Neural cell (in vitro differentiated cells): Measurements from ENCODE around the gene LMAN2L. TPM values are rescaled to one million over a fixed set of nuclear protein-coding genes. Genes with fewer than 3 reads are reported as not detected.

Experiments used
- H2AFZ ChIP-seq: fragments of 200-600, 300-800 bp; sonication (generic), shearing (Covaris generic); 2 replicates; pipeline ENCODE4 v1.6.0; 2014; ENCODE audit warnings: low read depth, mild to moderate bottlenecking, antibody characterized with exemption, low read length, moderate library complexity
- H3F3A ChIP-seq: fragments of 200-600 bp; shearing (Covaris generic); 2 replicates; pipeline ENCODE4 v1.6.1; 2016; ENCODE audit warnings: mild to moderate bottlenecking, moderate library complexity, mixed read lengths, antibody characterized with exemption, low read length; ENCODE audit not compliant: insufficient read depth, poor library complexity, severe bottlenecking
- H3K27ac ChIP-seq: fragments of 200-600, 300-800 bp; sonication (generic), shearing (Covaris generic); 2 replicates; pipeline ENCODE4 v1.5.1; 2014; ENCODE audit warnings: mild to moderate bottlenecking, low read length, moderate library complexity
- H3K27me3 ChIP-seq: fragments of 300-800, 200-600 bp; sonication (generic), shearing (Covaris generic); 2 replicates; pipeline ENCODE4 v1.6.0; 2014; ENCODE audit warnings: mild to moderate bottlenecking, low read depth, low read length, moderate library complexity; ENCODE audit not compliant: insufficient read depth
- H3K36me3 ChIP-seq: fragments of 300-800, 200-600 bp; sonication (generic), shearing (Covaris generic); 2 replicates; pipeline ENCODE4 v1.5.1; 2014; ENCODE audit warnings: mild to moderate bottlenecking, antibody characterized with exemption, low read length, moderate library complexity; ENCODE audit not compliant: insufficient read depth
- H3K4me2 ChIP-seq: fragments of 300-800, 200-600 bp; sonication (generic), shearing (Covaris generic); 2 replicates; pipeline ENCODE4 v1.6.0; 2014; ENCODE audit warnings: mild to moderate bottlenecking, low read length
- H3K4me3 ChIP-seq: fragments of 300-800, 200-600 bp; sonication (generic), shearing (Covaris generic); 2 replicates; pipeline ENCODE4 v1.5.1; 2014; ENCODE audit warnings: mild to moderate bottlenecking, low read length, moderate library complexity
- H3K79me2 ChIP-seq: fragments of 200-600 bp; shearing (Covaris generic); replicated peaks from 2 replicates; pipeline ENCODE4 v1.6.0; 2014; ENCODE audit warnings: mild to moderate bottlenecking, low read length, moderate library complexity; ENCODE audit not compliant: insufficient read depth
- H3K9ac ChIP-seq: fragments of 300-800, 200-600 bp; sonication (generic), shearing (Covaris generic); 2 replicates; pipeline ENCODE4 v1.6.1; 2016; ENCODE audit warnings: mild to moderate bottlenecking, low read length, mixed read lengths
- H3K9me2 ChIP-seq: fragments of 200-600 bp; shearing (Covaris generic); 2 replicates; pipeline ENCODE4 v1.6.1; 2016; ENCODE audit warnings: mild to moderate bottlenecking, low read length, mixed read lengths; ENCODE audit not compliant: insufficient read depth
- H3K9me3 ChIP-seq: fragments of 200-600, 300-800 bp; sonication (generic), shearing (Covaris generic); 2 replicates; pipeline ENCODE4 v1.6.1; 2016; ENCODE audit warnings: mild to moderate bottlenecking, mixed run types, low read length, moderate library complexity, mixed read lengths
- H4K20me1 ChIP-seq: fragments of 200-600 bp; shearing (Covaris generic); 2 replicates; pipeline ENCODE4 v1.6.1; 2016; ENCODE audit warnings: mild to moderate bottlenecking, mixed run types; ENCODE audit not compliant: insufficient read depth
- CTCF ChIP-seq: fragments of 450-650 bp; IDR thresholded peaks from 2 replicates; pipeline ENCODE4 v1.5.1; 2014; ENCODE audit warnings: antibody characterized with exemption, mild to moderate bottlenecking, moderate library complexity; ENCODE audit not compliant: poor library complexity, severe bottlenecking
- EP300 ChIP-seq: fragments of 450-650 bp; conservative IDR thresholded peaks from 2 replicates; pipeline ENCODE4 v1.6.1; 2014; ENCODE audit warnings: antibody characterized with exemption, mild to moderate bottlenecking, moderate library complexity; ENCODE audit not compliant: poor library complexity, severe bottlenecking
- EZH2 ChIP-seq: fragments of 200-600, 300-800 bp; shearing (Covaris generic), sonication (generic); IDR thresholded peaks from 2 replicates; pipeline ENCODE4 v1.6.1; 2014; ENCODE audit warnings: antibody characterized with exemption, low read length, borderline replicate concordance, mild to moderate bottlenecking; ENCODE audit not compliant: insufficient read depth, poor library complexity, severe bottlenecking
- MXI1 ChIP-seq: fragments of 450-650 bp; conservative IDR thresholded peaks from 2 replicates; pipeline ENCODE4 v1.6.1; 2014; ENCODE audit warnings: antibody characterized with exemption, mild to moderate bottlenecking; ENCODE audit not compliant: poor library complexity, severe bottlenecking
- POLR2AphosphoS5 ChIP-seq: IDR thresholded peaks from 2 replicates; pipeline ENCODE4 v1.6.1; 2012
- RAD21 ChIP-seq: fragments of 450-650 bp; conservative IDR thresholded peaks from 2 replicates; pipeline ENCODE4 v1.6.1; 2014; ENCODE audit warnings: antibody characterized with exemption, mild to moderate bottlenecking, moderate library complexity
- REST ChIP-seq: IDR thresholded peaks from 2 replicates; pipeline ENCODE4 v1.6.1; 2012; ENCODE audit warnings: borderline replicate concordance
- SMC3 ChIP-seq: fragments of 450-650 bp; conservative IDR thresholded peaks from 2 replicates; pipeline ENCODE4 v1.6.1; 2014; ENCODE audit warnings: antibody characterized with exemption, mild to moderate bottlenecking, moderate library complexity; ENCODE audit not compliant: poor library complexity
- TAF1 ChIP-seq: IDR thresholded peaks from 2 replicates; pipeline ENCODE4 v1.6.1; 2012; ENCODE audit warnings: low read depth
- polyA plus RNA-seq: library from polyadenylated mRNA; depleted of rRNA; stranded (reverse); fragments of >200 nt; gene quantifications from 2 replicates; pipeline ENCODE4 v1.2.3, GENCODE V29; 2014

The LMAN2L gene
- polyA plus RNA-seq, 1 donor from 2014 or later, result 41.3 TPM

GRCh38 chr2:96663829-96664228, 76.0 kb downstream of the LMAN2L start:
- no peak overlapping the region for H3K9ac ChIP-seq
- no peaks in the 10 kb centered on the region for H3K36me3 ChIP-seq
- no peak overlapping the region for H3K27ac ChIP-seq
- no peak for TF ChIP-seq SMC3
- TF ChIP-seq EZH2, result no peak
- no peak for TF ChIP-seq MXI1
- TF ChIP-seq RAD21, result no peak
- TF ChIP-seq POLR2AphosphoS5, result no peak
- no peak for TF ChIP-seq TAF1
- TF ChIP-seq EP300, result no peak
- no peak for TF ChIP-seq REST
- no peak for TF ChIP-seq CTCF
- no peaks in the 10 kb centered on the region for H3K9me3 ChIP-seq
- no peaks in the 10 kb centered on the region for H3K79me2 ChIP-seq
- H2AFZ ChIP-seq, result no peak overlapping the region
- no peaks in the 10 kb centered on the region for H3K27me3 ChIP-seq
- H3F3A ChIP-seq, result no peaks in the 10 kb centered on the region
- H4K20me1 ChIP-seq, result no peaks in the 10 kb centered on the region
- no peak overlapping the region for H3K4me3 ChIP-seq
- H3K9me2 ChIP-seq, result no peaks in the 10 kb centered on the region
- no peak overlapping the region for H3K4me2 ChIP-seq

GRCh38 chr2:96663177-96663576, 76.7 kb downstream of the LMAN2L start:
- Histone ChIP-seq H3K4me2 (no peak overlapping the region), H3K27ac (no peak overlapping the region), H3K79me2 (no peaks in the 10 kb centered on the region), H3K9me2 (no peaks in the 10 kb centered on the region), H3K36me3 (no peaks in the 10 kb centered on the region), H3K9me3 (no peaks in the 10 kb centered on the region), H3K9ac (no peak overlapping the region), H3K4me3 (no peak overlapping the region), H3K27me3 (no peaks in the 10 kb centered on the region), H4K20me1 (no peaks in the 10 kb centered on the region), H3F3A (no peaks in the 10 kb centered on the region), H2AFZ (no peak overlapping the region)
- TF ChIP-seq POLR2AphosphoS5 (no peak), SMC3 (no peak), RAD21 (no peak), MXI1 (no peak), EZH2 (no peak), EP300 (no peak), REST (no peak), TAF1 (no peak), CTCF (no peak)
